Astrocyte of the cerebellum (primary cell): ENCODE data around the gene NOL9.

ENCODE experiments used
- DNase-seq: peaks from one replicate; pipeline ENCODE4 v3.0.0-alpha.2; 2011; ENCODE audit warnings: low read depth
- H3K4me3 ChIP-seq: 2 replicates; pipeline ENCODE4 v1.5.1; 2011; ENCODE audit warnings: mild to moderate bottlenecking, low read depth, low read length, moderate library complexity
- in situ Hi-C: cut with HindIII; loops from 2 replicates; pipeline ENCODE4 v1.10.0; 2017; ENCODE audit warnings: low sequenced_read_pairs
- TF ChIP-seq, protein P1 (sequence below): IDR thresholded peaks from 2 replicates; pipeline ENCODE4 v1.5.1; 2012; ENCODE audit warnings: low read length, low read depth, moderate library complexity, mild to moderate bottlenecking; ENCODE audit errors: missing control alignments

The NOL9 gene

DNA sequence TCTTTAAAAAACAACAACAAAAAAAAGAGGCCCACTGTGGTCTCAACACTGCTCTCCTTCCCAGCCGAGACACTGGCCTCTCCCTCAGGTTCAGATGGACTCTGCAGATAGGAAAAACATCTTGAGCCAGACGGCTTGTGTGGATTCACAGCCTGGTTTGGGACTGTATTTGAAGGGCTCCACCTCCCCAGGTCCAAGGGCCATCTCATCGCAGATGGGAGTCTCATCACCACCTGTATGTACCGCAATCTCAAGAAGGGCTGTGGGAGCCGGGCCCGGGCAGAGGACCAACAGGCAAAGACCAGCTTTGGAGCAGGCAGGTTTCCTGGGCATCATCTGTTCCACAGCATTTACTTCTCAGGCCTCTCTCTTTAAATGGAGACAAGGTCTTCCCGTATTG, 35.7 kb upstream of the NOL9 start:
- in situ Hi-C loops = no loop called here
- H3K4me3 ChIP-seq = no peak overlapping the region
- DNase-seq = no peak
- TF ChIP-seq, protein P1, sequence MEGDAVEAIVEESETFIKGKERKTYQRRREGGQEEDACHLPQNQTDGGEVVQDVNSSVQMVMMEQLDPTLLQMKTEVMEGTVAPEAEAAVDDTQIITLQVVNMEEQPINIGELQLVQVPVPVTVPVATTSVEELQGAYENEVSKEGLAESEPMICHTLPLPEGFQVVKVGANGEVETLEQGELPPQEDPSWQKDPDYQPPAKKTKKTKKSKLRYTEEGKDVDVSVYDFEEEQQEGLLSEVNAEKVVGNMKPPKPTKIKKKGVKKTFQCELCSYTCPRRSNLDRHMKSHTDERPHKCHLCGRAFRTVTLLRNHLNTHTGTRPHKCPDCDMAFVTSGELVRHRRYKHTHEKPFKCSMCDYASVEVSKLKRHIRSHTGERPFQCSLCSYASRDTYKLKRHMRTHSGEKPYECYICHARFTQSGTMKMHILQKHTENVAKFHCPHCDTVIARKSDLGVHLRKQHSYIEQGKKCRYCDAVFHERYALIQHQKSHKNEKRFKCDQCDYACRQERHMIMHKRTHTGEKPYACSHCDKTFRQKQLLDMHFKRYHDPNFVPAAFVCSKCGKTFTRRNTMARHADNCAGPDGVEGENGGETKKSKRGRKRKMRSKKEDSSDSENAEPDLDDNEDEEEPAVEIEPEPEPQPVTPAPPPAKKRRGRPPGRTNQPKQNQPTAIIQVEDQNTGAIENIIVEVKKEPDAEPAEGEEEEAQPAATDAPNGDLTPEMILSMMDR = no peak

DNA sequence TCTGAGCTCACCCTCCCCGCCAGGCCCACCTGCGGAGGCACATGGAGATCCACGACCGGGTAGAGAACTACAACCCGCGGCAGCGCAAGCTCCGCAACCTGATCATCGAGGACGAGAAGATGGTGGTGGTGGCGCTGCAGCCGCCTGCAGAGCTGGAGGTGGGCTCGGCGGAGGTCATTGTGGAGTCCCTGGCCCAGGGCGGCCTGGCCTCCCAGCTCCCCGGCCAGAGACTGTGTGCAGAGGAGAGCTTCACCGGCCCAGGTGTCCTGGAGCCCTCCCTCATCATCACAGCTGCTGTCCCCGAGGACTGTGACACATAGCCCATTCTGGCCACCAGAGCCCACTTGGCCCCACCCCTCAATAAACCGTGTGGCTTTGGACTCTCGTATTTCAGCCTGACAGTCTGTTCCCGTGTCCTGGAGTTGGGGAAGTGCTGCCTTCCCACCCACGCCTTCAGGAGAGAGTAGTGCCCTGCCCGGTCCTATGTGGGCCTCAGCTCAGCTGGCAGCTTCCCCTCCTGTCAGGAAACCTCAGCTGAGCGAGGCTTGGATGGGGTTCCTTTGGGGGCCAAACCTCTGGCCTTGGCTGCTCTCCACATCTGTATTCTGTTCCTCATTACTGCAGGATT, 34.7 kb upstream of the NOL9 start:
- TF ChIP-seq, protein P1 = no peak
- in situ Hi-C loops = no loop called here
- H3K4me3 ChIP-seq = no peak overlapping the region
- DNase-seq = no peak

DNA sequence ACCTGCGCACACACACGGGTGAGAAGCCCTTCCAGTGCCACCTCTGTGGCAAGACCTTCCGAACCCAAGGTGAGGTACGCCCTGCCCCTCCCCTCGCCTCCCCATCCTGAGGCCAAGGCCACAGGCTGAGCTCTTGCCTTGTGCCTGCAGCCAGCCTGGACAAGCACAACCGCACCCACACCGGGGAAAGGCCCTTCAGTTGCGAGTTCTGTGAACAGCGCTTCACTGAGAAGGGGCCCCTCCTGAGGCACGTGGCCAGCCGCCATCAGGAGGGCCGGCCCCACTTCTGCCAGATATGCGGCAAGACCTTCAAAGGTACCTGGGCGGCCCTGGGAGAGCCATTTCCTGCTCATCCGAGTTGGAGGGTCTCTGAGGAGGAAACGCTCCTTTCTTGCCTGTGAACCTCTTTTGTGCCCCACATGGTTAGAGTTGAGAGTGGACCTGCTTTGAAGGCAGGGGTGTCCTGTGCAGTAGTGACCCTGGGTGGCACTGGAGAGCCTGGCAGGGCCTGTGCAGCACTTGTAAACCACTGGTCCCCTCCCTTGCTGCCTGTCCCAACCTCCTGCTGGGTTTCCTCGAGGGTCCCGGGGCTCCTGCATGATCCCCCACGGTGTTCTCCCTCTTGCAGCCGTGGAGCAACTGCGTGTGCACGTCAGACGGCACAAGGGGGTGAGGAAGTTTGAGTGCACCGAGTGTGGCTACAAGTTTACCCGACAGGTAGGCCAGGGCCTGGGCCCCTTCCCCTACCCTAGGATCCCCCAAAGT, 34.0 kb upstream of the NOL9 start:
- TF ChIP-seq, protein P1 = no peak
- DNase-seq = no peak
- H3K4me3 ChIP-seq = no peak overlapping the region
- in situ Hi-C loops = no loop called here

DNA sequence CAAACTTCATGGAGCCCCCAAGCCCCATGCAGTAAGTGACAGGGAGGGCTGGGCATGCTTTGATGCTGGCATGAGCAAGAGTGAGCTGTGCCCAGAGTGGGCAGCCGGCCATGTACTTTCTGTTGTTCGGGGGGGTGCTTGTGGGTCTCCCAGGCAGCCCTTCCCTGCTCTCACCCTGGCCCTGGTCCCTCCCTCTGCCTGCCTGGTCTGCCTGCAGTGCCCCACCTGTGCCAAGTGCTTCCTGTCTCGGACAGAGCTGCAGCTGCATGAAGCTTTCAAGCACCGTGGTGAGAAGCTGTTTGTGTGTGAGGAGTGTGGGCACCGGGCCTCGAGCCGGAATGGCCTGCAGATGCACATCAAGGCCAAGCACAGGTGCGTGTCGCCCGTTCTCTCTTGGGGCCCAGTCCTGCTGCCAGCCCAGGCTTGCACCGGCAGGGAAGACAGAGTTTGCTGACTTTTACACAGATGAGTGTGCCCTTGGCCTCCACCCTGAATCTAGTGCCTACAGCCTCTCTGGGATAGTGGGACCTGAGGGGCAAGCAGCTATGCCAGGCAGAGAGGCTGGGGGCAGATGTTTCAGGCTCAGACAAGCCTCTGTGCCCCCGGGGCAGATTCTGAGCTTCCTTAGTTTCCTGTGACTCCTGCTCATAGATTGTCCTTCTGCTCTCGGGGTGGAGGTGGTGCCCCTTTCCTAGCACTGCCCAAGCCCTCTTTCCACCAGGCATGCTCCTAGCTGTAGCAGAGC, 33.1 kb upstream of the NOL9 start:
- in situ Hi-C loops = no loop called here
- TF ChIP-seq, protein P1 = no peak
- DNase-seq = no peak
- H3K4me3 ChIP-seq = no peak overlapping the region

DNA sequence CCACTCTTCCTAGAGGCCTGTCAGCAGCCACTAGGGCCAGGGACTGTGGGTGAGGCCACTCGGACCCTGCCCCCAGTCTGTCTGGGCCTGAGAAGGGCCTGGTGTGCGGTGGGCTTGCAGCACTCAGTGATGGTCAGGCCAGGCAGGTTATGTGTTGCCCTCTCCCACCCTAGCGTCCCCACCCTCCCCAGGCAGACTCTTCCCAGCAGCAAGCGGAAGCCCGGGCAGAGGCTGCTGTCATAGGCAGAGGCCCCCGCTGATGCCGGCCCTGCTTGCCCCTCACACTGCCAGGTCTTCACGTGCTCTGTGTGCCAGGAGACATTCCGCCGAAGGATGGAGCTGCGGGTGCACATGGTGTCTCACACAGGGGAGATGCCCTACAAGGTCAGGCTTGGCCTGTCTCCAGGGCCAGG, 32.1 kb upstream of the NOL9 start:
- H3K4me3 ChIP-seq = no peak overlapping the region
- TF ChIP-seq, protein P1 = no peak
- DNase-seq = no peak
- in situ Hi-C loops = no loop called here

DNA sequence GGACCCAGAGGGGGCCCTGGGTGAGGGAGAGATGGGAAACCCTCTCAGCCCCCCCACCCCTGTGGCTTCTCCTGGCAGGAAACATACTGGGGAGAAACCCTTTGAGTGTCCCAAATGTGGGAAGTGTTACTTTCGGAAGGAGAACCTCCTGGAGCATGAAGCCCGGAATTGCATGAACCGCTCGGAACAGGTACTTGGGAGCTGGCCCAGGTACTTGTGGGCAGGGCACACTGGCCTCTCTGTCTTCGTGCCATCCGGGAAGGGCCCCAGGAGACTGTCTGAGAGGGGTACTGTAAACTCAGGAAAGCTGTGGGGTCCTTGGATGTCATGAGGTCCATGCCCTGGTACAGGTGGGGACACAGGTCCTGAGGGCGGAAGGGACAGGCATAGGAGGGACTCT, 31.5 kb upstream of the NOL9 start:
- no peak overlapping the region for H3K4me3 ChIP-seq
- in situ Hi-C loops = no loop called here
- no peak for DNase-seq
- TF ChIP-seq, protein P1 = no peak
